HEK293 (cell line): ENCODE data around the gene MAEA.

ENCODE experiments used
- CTCF ChIA-PET: fragments of 350-600 bp; formaldehyde crosslinking; extraction: SDS; loops from one replicate; lab custom pipeline; 2021; ENCODE audit warnings: antibody characterized with exemption; lab: Yijun Ruan, JAX
- POLR2A ChIA-PET: fragments of 300-600 bp; formaldehyde crosslinking; extraction: SDS; loops from one replicate; lab custom pipeline; 2020; ENCODE audit warnings: antibody characterized with exemption, inconsistent platforms; lab: Yijun Ruan, JAX
- H3K27ac ChIP-seq: fragments of 200-500 bp; sonication (Bioruptor generic); 2 replicates; pipeline ENCODE4 v1.5.1; 2014; ENCODE audit warnings: low read depth, low read length, control low read depth, inconsistent platforms; ENCODE audit errors: extremely low read depth
- H3K36me3 ChIP-seq, 2 experiments: fragments of 200-500 bp in 1 of 2; sonication (Bioruptor generic) in 1 of 2; 1 replicate in 1 of 2; 2 replicates in 1 of 2; pipeline ENCODE4 v1.5.1; 2014 to 2017; ENCODE audit warnings: inconsistent platforms in 2 of 2, low read length in 2 of 2; ENCODE audit not compliant: control insufficient read depth in 2 of 2, insufficient read depth in 1 of 2
- H3K4me1 ChIP-seq: fragments of 200-500 bp; sonication (Bioruptor generic); 2 replicates; pipeline ENCODE4 v1.5.1; 2014; ENCODE audit warnings: mild to moderate bottlenecking, low read length, inconsistent platforms; ENCODE audit not compliant: control insufficient read depth, insufficient read depth
- H3K4me3 ChIP-seq: 2 replicates; pipeline ENCODE4 v1.5.1; 2011; ENCODE audit warnings: low read depth, mild to moderate bottlenecking, control low read depth, low read length, moderate library complexity
- H3K9me3 ChIP-seq: fragments of 200-500 bp; sonication (Bioruptor generic); 2 replicates; pipeline ENCODE4 v1.5.1; 2014; ENCODE audit warnings: low read depth, low read length, inconsistent platforms; ENCODE audit not compliant: control insufficient read depth, insufficient read depth
- BCL11B ChIP-seq: fragments of 450-650 bp; formaldehyde crosslinking; IDR thresholded peaks from 2 replicates; pipeline ENCODE4 v1.5.1; 2016; ENCODE audit warnings: low read depth, missing biosample characterization, missing genetic modification characterization
- EGR2 ChIP-seq: fragments of 450-650 bp; formaldehyde crosslinking; IDR thresholded peaks from 2 replicates; pipeline ENCODE4 v1.5.1; 2016; ENCODE audit warnings: low read depth, missing biosample characterization, missing genetic modification characterization
- GLIS1 ChIP-seq: fragments of 450-650 bp; formaldehyde crosslinking; IDR thresholded peaks from 2 replicates; pipeline ENCODE4 v1.5.1; 2016; ENCODE audit warnings: missing biosample characterization, missing genetic modification characterization
- GLIS2 ChIP-seq: fragments of 450-650 bp; formaldehyde crosslinking; IDR thresholded peaks from 2 replicates; pipeline ENCODE4 v1.5.1; 2016; ENCODE audit warnings: missing biosample characterization, missing genetic modification characterization
- KLF1 ChIP-seq: fragments of 450-650 bp; formaldehyde crosslinking; IDR thresholded peaks from 2 replicates; pipeline ENCODE4 v1.5.1; 2016; ENCODE audit warnings: missing biosample characterization, missing genetic modification characterization
- KLF10 ChIP-seq: fragments of 450-650 bp; IDR thresholded peaks from 2 replicates; pipeline ENCODE4 v1.5.1; 2018; ENCODE audit warnings: missing biosample characterization, mild to moderate bottlenecking, missing genetic modification characterization
- KLF16 ChIP-seq: fragments of 450-650 bp; formaldehyde crosslinking; IDR thresholded peaks from 2 replicates; pipeline ENCODE4 v1.5.1; 2017; ENCODE audit warnings: missing biosample characterization, missing genetic modification characterization
- KLF7 ChIP-seq: fragments of 450-650 bp; formaldehyde crosslinking; IDR thresholded peaks from 2 replicates; pipeline ENCODE4 v1.5.1; 2016; ENCODE audit warnings: missing biosample characterization, missing genetic modification characterization, borderline replicate concordance
- KLF8 ChIP-seq: fragments of 450-650 bp; formaldehyde crosslinking; IDR thresholded peaks from 2 replicates; pipeline ENCODE4 v1.5.1; 2016; ENCODE audit warnings: missing biosample characterization, missing genetic modification characterization
- SP2 ChIP-seq: fragments of 450-650 bp; formaldehyde crosslinking; IDR thresholded peaks from 2 replicates; pipeline ENCODE4 v1.5.1; 2016; ENCODE audit warnings: missing biosample characterization, missing genetic modification characterization
- SP7 ChIP-seq: fragments of 450-650 bp; formaldehyde crosslinking; IDR thresholded peaks from 2 replicates; pipeline ENCODE4 v1.5.1; 2016; ENCODE audit warnings: missing biosample characterization, missing genetic modification characterization
- ZBTB21 ChIP-seq: fragments of 450-650 bp; formaldehyde crosslinking; IDR thresholded peaks from 2 replicates; pipeline ENCODE4 v1.5.1; 2017; ENCODE audit warnings: missing biosample characterization, missing genetic modification characterization
- ZBTB8A ChIP-seq: fragments of 450-650 bp; formaldehyde crosslinking; IDR thresholded peaks from 2 replicates; pipeline ENCODE4 v1.5.1; 2016; ENCODE audit warnings: missing biosample characterization, missing genetic modification characterization
- ZFHX2 ChIP-seq: fragments of 450-650 bp; formaldehyde crosslinking; conservative IDR thresholded peaks from 2 replicates; pipeline ENCODE4 v1.5.1; 2016; ENCODE audit warnings: missing biosample characterization, missing genetic modification characterization
- ZFP69B ChIP-seq: fragments of 450-650 bp; formaldehyde crosslinking; IDR thresholded peaks from 2 replicates; pipeline ENCODE4 v1.5.1; 2016; ENCODE audit warnings: missing biosample characterization, missing genetic modification characterization
- ZNF175 ChIP-seq: fragments of 450-650 bp; formaldehyde crosslinking; IDR thresholded peaks from 2 replicates; pipeline ENCODE4 v1.5.1; 2016; ENCODE audit warnings: missing biosample characterization, missing genetic modification characterization
- ZNF2 ChIP-seq: fragments of 450-650 bp; formaldehyde crosslinking; IDR thresholded peaks from 2 replicates; pipeline ENCODE4 v1.5.1; 2016; ENCODE audit warnings: missing biosample characterization, missing genetic modification characterization
- ZNF335 ChIP-seq: fragments of 450-650 bp; formaldehyde crosslinking; conservative IDR thresholded peaks from 2 replicates; pipeline ENCODE4 v1.5.1; 2016; ENCODE audit warnings: missing biosample characterization, missing genetic modification characterization
- ZNF549 ChIP-seq: fragments of 450-650 bp; IDR thresholded peaks from 2 replicates; pipeline ENCODE4 v1.5.1; 2018; ENCODE audit warnings: missing biosample characterization, missing genetic modification characterization, mild to moderate bottlenecking, inconsistent platforms, moderate library complexity
- ZNF629 ChIP-seq: fragments of 450-650 bp; formaldehyde crosslinking; IDR thresholded peaks from 2 replicates; pipeline ENCODE4 v1.5.1; 2017; ENCODE audit warnings: missing biosample characterization, missing genetic modification characterization
- ZNF677 ChIP-seq: fragments of 450-650 bp; IDR thresholded peaks from 2 replicates; pipeline ENCODE4 v1.5.0; 2018; ENCODE audit warnings: missing biosample characterization, mild to moderate bottlenecking, missing genetic modification characterization, moderate library complexity
- TF ChIP-seq, protein P1 (sequence below): fragments of 450-650 bp; formaldehyde crosslinking; IDR thresholded peaks from 2 replicates; pipeline ENCODE4 v1.5.1; 2016; ENCODE audit warnings: missing biosample characterization, missing genetic modification characterization
- TF ChIP-seq, protein P2 (sequence below): fragments of 450-650 bp; formaldehyde crosslinking; optimal IDR thresholded peaks from 2 replicates; pipeline ENCODE3; 2016; ENCODE audit warnings: missing biosample characterization, mild to moderate bottlenecking, missing genetic modification characterization
- TF ChIP-seq, protein P3 (sequence below): fragments of 450-650 bp; formaldehyde crosslinking; conservative IDR thresholded peaks from 2 replicates; pipeline ENCODE4 v1.5.1; 2016; ENCODE audit warnings: low read depth, missing biosample characterization, missing genetic modification characterization
- TF ChIP-seq, protein P4 (sequence below): fragments of 450-650 bp; formaldehyde crosslinking; IDR thresholded peaks from 2 replicates; pipeline ENCODE4 v1.5.1; 2016; ENCODE audit warnings: missing biosample characterization, missing genetic modification characterization
- TF ChIP-seq, protein P5 (sequence below): fragments of 450-650 bp; formaldehyde crosslinking; IDR thresholded peaks from 2 replicates; pipeline ENCODE4 v1.5.1; 2016; ENCODE audit warnings: missing biosample characterization, missing genetic modification characterization, low read depth

MAEA gene

DNA sequence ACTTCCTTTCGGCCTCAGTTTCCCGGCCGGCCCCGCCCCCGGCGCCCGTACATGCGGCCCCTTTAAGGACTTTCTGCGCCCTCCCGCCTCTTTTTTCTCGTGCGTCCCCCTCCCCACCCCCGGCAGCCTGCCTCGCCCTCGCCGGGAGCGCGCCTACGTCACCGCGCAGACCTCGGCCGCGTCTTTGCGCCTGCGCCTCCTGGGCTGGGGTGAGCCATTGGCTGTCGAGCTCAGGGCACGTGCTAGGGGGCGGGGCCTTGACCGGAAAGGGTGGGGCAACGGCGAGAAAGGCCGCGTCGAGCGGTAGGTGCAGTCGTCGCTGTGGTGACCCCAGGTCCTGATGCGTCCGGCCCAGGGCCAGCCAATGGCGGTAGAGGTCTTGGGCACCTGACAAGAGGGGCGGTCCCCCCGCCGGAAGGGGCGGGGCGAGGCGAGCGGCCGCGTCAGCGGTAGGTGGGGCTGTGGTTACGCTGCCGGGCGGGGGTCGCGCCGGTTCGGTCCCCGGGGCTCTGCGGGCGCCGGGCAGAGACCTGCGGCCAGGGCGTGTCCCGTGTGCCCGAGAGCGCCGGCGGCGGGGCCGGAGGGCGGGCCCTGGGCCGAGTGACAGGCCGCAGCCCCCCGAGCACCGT is 57.2 kb downstream of the MAEA start, which contains the start of gene UVSSA:
TSS of gene UVSSA (plus strand) at position 428 of the 629 bp plus-strand sequence. CDS start 884 bp downstream, outside the sequence.
- Histone ChIP-seq H3K9me3 (no peaks in the 10 kb centered on the region), H3K4me1 (no peaks in the 10 kb centered on the region), H3K36me3 (peaks cover 0 to 15% of the 10 kb centered on the region in 2 experiments; a peak in 1 of 3 replicates), H3K27ac (peak within 1 kb of the TSS; percentile 70), H3K4me3 (peak within 1 kb of the TSS; percentile 70)
- CTCF ChIA-PET, result interaction anchor here (0.6 to 1.5 kb wide), 4 partner anchors 61 to 216 kb away, joined by 3 to 5 read pairs (median 4); no protein-coding TSS in a partner anchor
- POLR2A ChIA-PET, result interaction anchor here (0.6 to 3.2 kb wide), 4 partner anchors 9 to 98 kb away, joined by 3 to 41 read pairs (median 8); partner anchors contain the start of genes CTBP1 and MAEA
- TF ChIP-seq BCL11B (tag by site-specific recombination) (no peak), ZNF2 (tag by site-specific recombination) (no peak), ZBTB21 (tag by site-specific recombination) (peak; percentile 56; the same call in 1 of the 2 replicates), KLF8 (tag by site-specific recombination) (peak; percentile 88), ZNF549 (tag by site-specific recombination) (no peak), KLF7 (tag by site-specific recombination) (peak; percentile 76; the same call in 1 of the 2 replicates), ZNF335 (tag by site-specific recombination) (peak; percentile 44), KLF16 (peak; percentile 78), SP2 (peak; percentile 96), GLIS1 (tag by site-specific recombination) (0 out of 2 replicates have a peak, but pooled peaks have one; percentile 16), ZFHX2 (peak; percentile 61; the same call in 1 of the 2 replicates), SP7 (tag by site-specific recombination) (peak; percentile 49), ZNF677 (no peak), ZNF175 (no peak), KLF1 (tag by site-specific recombination) (peak; percentile 87), GLIS2 (tag by site-specific recombination) (no peak), ZFP69B (tag by site-specific recombination) (peak; percentile 94), EGR2 (tag by site-specific recombination) (peak; percentile 72), KLF10 (peak; percentile 78; the same call in 1 of the 2 replicates), ZBTB8A (tag by site-specific recombination) (peak; percentile 95), ZNF629 (tag by site-specific recombination) (peak; percentile 83)
- TF ChIP-seq, protein P1, sequence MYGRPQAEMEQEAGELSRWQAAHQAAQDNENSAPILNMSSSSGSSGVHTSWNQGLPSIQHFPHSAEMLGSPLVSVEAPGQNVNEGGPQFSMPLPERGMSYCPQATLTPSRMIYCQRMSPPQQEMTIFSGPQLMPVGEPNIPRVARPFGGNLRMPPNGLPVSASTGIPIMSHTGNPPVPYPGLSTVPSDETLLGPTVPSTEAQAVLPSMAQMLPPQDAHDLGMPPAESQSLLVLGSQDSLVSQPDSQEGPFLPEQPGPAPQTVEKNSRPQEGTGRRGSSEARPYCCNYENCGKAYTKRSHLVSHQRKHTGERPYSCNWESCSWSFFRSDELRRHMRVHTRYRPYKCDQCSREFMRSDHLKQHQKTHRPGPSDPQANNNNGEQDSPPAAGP, result peak; percentile 88
- TF ChIP-seq, protein P2, sequence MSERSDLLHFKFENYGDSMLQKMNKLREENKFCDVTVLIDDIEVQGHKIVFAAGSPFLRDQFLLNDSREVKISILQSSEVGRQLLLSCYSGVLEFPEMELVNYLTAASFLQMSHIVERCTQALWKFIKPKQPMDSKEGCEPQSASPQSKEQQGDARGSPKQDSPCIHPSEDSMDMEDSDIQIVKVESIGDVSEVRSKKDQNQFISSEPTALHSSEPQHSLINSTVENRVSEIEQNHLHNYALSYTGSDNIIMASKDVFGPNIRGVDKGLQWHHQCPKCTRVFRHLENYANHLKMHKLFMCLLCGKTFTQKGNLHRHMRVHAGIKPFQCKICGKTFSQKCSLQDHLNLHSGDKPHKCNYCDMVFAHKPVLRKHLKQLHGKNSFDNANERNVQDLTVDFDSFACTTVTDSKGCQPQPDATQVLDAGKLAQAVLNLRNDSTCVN (tag by site-specific recombination), result peak; percentile 92
- TF ChIP-seq, protein P3, sequence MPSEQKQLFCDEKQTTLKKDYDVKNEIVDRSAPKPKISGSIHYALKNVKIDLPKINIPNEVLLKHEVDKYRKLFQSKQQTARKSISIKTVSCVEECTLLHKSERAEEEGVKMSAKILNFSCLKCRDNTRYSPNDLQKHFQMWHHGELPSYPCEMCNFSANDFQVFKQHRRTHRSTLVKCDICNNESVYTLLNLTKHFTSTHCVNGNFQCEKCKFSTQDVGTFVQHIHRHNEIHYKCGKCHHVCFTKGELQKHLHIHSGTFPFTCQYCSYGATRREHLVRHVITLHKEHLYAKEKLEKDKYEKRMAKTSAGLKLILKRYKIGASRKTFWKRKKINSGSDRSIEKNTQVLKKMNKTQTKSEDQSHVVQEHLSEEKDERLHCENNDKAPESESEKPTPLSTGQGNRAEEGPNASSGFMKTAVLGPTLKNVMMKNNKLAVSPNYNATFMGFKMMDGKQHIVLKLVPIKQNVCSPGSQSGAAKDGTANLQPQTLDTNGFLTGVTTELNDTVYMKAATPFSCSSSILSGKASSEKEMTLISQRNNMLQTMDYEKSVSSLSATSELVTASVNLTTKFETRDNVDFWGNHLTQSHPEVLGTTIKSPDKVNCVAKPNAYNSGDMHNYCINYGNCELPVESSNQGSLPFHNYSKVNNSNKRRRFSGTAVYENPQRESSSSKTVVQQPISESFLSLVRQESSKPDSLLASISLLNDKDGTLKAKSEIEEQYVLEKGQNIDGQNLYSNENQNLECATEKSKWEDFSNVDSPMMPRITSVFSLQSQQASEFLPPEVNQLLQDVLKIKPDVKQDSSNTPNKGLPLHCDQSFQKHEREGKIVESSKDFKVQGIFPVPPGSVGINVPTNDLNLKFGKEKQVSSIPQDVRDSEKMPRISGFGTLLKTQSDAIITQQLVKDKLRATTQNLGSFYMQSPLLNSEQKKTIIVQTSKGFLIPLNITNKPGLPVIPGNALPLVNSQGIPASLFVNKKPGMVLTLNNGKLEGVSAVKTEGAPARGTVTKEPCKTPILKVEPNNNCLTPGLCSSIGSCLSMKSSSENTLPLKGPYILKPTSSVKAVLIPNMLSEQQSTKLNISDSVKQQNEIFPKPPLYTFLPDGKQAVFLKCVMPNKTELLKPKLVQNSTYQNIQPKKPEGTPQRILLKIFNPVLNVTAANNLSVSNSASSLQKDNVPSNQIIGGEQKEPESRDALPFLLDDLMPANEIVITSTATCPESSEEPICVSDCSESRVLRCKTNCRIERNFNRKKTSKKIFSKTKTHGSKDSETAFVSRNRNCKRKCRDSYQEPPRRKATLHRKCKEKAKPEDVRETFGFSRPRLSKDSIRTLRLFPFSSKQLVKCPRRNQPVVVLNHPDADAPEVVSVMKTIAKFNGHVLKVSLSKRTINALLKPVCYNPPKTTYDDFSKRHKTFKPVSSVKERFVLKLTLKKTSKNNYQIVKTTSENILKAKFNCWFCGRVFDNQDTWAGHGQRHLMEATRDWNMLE (tag by site-specific recombination), result peak; percentile 42; the same call in 1 of the 2 replicates
- TF ChIP-seq, protein P4, sequence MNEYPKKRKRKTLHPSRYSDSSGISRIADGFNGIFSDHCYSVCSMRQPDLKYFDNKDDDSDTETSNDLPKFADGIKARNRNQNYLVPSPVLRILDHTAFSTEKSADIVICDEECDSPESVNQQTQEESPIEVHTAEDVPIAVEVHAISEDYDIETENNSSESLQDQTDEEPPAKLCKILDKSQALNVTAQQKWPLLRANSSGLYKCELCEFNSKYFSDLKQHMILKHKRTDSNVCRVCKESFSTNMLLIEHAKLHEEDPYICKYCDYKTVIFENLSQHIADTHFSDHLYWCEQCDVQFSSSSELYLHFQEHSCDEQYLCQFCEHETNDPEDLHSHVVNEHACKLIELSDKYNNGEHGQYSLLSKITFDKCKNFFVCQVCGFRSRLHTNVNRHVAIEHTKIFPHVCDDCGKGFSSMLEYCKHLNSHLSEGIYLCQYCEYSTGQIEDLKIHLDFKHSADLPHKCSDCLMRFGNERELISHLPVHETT (tag by site-specific recombination), result peak; percentile 23; the same call in 1 of the 2 replicates
- TF ChIP-seq, protein P5, sequence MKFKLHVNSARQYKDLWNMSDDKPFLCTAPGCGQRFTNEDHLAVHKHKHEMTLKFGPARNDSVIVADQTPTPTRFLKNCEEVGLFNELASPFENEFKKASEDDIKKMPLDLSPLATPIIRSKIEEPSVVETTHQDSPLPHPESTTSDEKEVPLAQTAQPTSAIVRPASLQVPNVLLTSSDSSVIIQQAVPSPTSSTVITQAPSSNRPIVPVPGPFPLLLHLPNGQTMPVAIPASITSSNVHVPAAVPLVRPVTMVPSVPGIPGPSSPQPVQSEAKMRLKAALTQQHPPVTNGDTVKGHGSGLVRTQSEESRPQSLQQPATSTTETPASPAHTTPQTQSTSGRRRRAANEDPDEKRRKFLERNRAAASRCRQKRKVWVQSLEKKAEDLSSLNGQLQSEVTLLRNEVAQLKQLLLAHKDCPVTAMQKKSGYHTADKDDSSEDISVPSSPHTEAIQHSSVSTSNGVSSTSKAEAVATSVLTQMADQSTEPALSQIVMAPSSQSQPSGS (tag by site-specific recombination), result peak; percentile 64
